Measurements from ENCODE around the gene TMEM69. TPM values are rescaled to one million over a fixed set of nuclear protein-coding genes. Genes with fewer than 3 reads are reported as not detected.

Gene TMEM69
- total and polyA plus RNA-seq, 2 donors (not counting 3 experiments of a cell fraction or from before 2014, with no cell fraction given): 25.6 to 56.2 TPM

DNA sequence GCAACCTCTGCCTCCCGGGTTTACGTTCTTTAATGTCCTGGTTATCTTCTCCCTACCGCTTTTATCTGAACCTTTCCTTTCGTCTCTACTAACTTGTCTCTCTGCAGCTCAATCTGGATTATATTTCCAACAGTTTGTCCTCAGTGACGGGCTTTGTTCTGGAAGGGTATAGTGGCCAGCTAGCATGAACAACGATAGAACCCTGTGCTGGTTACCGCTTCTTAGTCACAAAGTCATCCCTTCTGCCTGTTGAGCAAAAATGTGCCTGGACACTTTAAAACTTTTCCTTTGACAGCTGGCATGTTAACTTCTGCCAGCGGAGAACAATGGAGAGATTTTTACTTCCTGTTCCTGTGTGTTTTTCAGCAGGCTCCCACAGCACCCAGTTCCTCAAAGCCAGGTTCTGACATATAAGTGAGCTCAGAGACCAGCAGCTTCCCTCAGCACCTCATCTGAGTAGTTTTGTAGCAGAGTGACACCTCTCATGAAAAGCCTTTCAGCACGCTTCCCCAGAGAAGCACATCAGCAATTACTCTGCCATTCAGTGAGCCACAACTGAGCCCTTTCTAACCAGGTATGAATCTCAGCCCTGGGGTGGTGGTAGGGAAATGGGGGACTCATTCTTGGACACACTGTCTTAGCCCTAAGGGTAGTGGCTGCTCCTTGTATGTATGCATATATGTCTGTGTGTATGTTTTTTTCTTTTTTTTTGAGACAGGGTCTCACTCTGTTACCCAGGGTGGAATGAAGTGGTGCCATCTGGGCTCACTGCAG, 40.5 kb upstream of the TMEM69 start:
- H3K9ac ChIP-seq (replicated peaks; ENCODE audit: extremely low read depth, insufficient read depth, low read length): no peak overlapping the region
- no peak overlapping the region for H2AFZ ChIP-seq (ENCODE audit: low read depth, low read length)
- no TSS peak for BruUV-seq (replicated peaks)
- H3K4me2 ChIP-seq (ENCODE audit: insufficient read depth, low read length): no peak overlapping the region
- DNase-seq (ENCODE audit: low read depth, low spot score): peak; percentile 41
- peaks cover 9 to 10% of the 10 kb centered on the region in 2 experiments for H3K36me3 ChIP-seq (ENCODE audit: control insufficient read depth in 2 of 2, extremely low read depth in 1 of 2, insufficient read depth in 2 of 2, low read length in 2 of 2)
- H3K4me3 ChIP-seq (replicated peaks in 1 of 3; ENCODE audit: insufficient read depth in 1 of 3, low read depth in 1 of 3, low read length in 3 of 3): no peak overlapping the region
- ChIA-PET POLR2A (interaction anchor here (1.1 kb wide), 1 partner anchor 126 kb away, joined by 5 read pairs; the partner anchor contains the start of gene PRDX1), CTCF (interaction anchor here (1.0 kb wide), 1 partner anchor 234 kb away, joined by 4 read pairs; no protein-coding TSS in a partner anchor)
- no peaks in the 10 kb centered on the region for H3K9me3 ChIP-seq (replicated peaks; ENCODE audit: control insufficient read depth, insufficient read depth, low read length)
- no peaks in the 10 kb centered on the region for H3K27me3 ChIP-seq (ENCODE audit: control insufficient read depth in 2 of 2, insufficient read depth in 2 of 2, low read length in 2 of 2)
- H3K79me2 ChIP-seq (ENCODE audit: control insufficient read depth, insufficient read depth, low read length): peaks cover 12% of the 10 kb centered on the region
- no peak for TF ChIP-seq EZH2 (IDR thresholded peaks at IDR 0.05; ENCODE audit: borderline replicate concordance, low read depth, low read length, severe bottlenecking)
- no peak for TF ChIP-seq POLR2AphosphoS5 (IDR thresholded peaks at IDR 0.05; ENCODE audit: insufficient read depth, low read depth, low read length)
- no peak for TF ChIP-seq JUN (IDR thresholded peaks at IDR 0.05; ENCODE audit: borderline replicate concordance, insufficient read depth, insufficient read length, low read depth)
- TF ChIP-seq, protein P1, sequence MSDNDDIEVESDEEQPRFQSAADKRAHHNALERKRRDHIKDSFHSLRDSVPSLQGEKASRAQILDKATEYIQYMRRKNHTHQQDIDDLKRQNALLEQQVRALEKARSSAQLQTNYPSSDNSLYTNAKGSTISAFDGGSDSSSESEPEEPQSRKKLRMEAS (IDR thresholded peaks at IDR 0.05; ENCODE audit: insufficient read depth, insufficient read length): no peak
- TF ChIP-seq MYC (IDR thresholded peaks at IDR 0.05; ENCODE audit: low read depth, low read length): no peak
- no peak for TF ChIP-seq POLR2A (IDR thresholded peaks at IDR 0.05; ENCODE audit: low read depth, low read length)
- TF ChIP-seq GATA2 (IDR thresholded peaks at IDR 0.05; ENCODE audit: insufficient read depth, insufficient read length, low read depth, low read length): no peak
- TF ChIP-seq FOS (IDR thresholded peaks at IDR 0.05; ENCODE audit: borderline replicate concordance, insufficient read depth, low read length): no peak
- TF ChIP-seq, protein P2, sequence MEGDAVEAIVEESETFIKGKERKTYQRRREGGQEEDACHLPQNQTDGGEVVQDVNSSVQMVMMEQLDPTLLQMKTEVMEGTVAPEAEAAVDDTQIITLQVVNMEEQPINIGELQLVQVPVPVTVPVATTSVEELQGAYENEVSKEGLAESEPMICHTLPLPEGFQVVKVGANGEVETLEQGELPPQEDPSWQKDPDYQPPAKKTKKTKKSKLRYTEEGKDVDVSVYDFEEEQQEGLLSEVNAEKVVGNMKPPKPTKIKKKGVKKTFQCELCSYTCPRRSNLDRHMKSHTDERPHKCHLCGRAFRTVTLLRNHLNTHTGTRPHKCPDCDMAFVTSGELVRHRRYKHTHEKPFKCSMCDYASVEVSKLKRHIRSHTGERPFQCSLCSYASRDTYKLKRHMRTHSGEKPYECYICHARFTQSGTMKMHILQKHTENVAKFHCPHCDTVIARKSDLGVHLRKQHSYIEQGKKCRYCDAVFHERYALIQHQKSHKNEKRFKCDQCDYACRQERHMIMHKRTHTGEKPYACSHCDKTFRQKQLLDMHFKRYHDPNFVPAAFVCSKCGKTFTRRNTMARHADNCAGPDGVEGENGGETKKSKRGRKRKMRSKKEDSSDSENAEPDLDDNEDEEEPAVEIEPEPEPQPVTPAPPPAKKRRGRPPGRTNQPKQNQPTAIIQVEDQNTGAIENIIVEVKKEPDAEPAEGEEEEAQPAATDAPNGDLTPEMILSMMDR (IDR thresholded peaks at IDR 0.05; ENCODE audit: extremely low read depth in 1 of 2, insufficient read depth in 1 of 2, low read depth in 1 of 2, low read length in 2 of 2): no peak
- peaks cover 9% of the 10 kb centered on the region for H3K4me1 ChIP-seq (ENCODE audit: control insufficient read depth, extremely low read depth, insufficient read depth, low read length)
- no peaks in the 10 kb centered on the region for H4K20me1 ChIP-seq (replicated peaks; ENCODE audit: control insufficient read depth, extremely low read depth, insufficient read depth, low read length)
- intact Hi-C loops (cut with micrococcal nuclease): loop anchor here (5.0 kb wide), 1 partner anchor 235 kb away; no protein-coding TSS in a partner anchor
- dilution Hi-C loops (cut with MboI; ENCODE audit: extremely low pct_ligation_motif_present, low sequenced_read_pairs): no loop called here
- H3K9me1 ChIP-seq (replicated peaks; ENCODE audit: control insufficient read depth, extremely low read depth, insufficient read depth, low read length): no peaks in the 10 kb centered on the region
- no peak overlapping the region for H3K27ac ChIP-seq (ENCODE audit: insufficient read depth, low read depth, low read length)
- FAIRE-seq: peak; percentile 18

All from endothelial cell of umbilical vein (primary cell).